K562 (cell line): Measurements from ENCODE around the gene DIMT1. TPM values are rescaled to one million over a fixed set of nuclear protein-coding genes. Genes with fewer than 3 reads are reported as not detected.

Source experiments
- ATAC-seq: fragments of 200-7000 bp; cut with Tn5 transposase; 3 replicates; pipeline ENCODE4 v1.9.1; 2020; ENCODE audit warnings: moderate library complexity
- BruUV-seq: library from RNA; stranded (reverse); fragments of 400-500 nt; replicated peaks from 2 replicates; lab custom pipeline; 2021; lab: Mats Ljungman, UMichigan
- CTCF ChIA-PET: fragments of 300-600 bp; formaldehyde crosslinking; extraction: SDS; loops from one replicate; lab custom pipeline; 2021; ENCODE audit warnings: low intra/inter-chr PET ratio; lab: Yijun Ruan, JAX
- POLR2A ChIA-PET: fragments of 300-600, 350-650 bp; sonication (Branson Sonifier 250); formaldehyde crosslinking; extraction: SDS; loops from one replicate; lab custom pipeline; 2021; ENCODE audit warnings: antibody characterized with exemption, inconsistent platforms; lab: Yijun Ruan, JAX
- DNase-seq, 4 experiments: peaks; one replicate each; pipeline versions ENCODE4 v3.0.0 to v3.0.0-alpha.2; 2011 to 2018; ENCODE audit warnings: low spot score in 3 of 4, mixed read lengths in 3 of 4; ENCODE audit errors: extremely low read depth in 1 of 4
- FAIRE-seq: peaks from 2 replicates; lab custom pipeline; 2011; peaks lifted over from hg19 to GRCh38; lab: Jason Lieb, UNC
- H2AFZ ChIP-seq: 2 replicates; pipeline ENCODE4 v1.6.0; 2011; ENCODE audit warnings: low read depth, low read length, control low read depth, inconsistent platforms
- H3K27ac ChIP-seq: fragments of 200-600 bp; 3 replicates; pipeline ENCODE4 v1.8.0; 2011; ENCODE audit warnings: low read depth, mild to moderate bottlenecking, control low read depth, inconsistent platforms, low read length, moderate library complexity, mixed read lengths; ENCODE audit errors: extremely low read depth
- H3K27me3 ChIP-seq, 2 experiments: fragments of 300-600 bp in 1 of 2; 2 replicates in 1 of 2; 3 replicates in 1 of 2; pipeline versions ENCODE4 v1.6.0 to v1.8.0; 2011; ENCODE audit warnings: inconsistent platforms in 2 of 2, low read length in 2 of 2, mild to moderate bottlenecking in 1 of 2, mixed read lengths in 1 of 2, moderate library complexity in 1 of 2; ENCODE audit not compliant: control insufficient read depth in 2 of 2, insufficient read depth in 2 of 2
- H3K36me3 ChIP-seq: fragments of 300-600 bp; 3 replicates; pipeline ENCODE4 v1.8.0; 2011; ENCODE audit warnings: mild to moderate bottlenecking, low read length, inconsistent platforms; ENCODE audit not compliant: control insufficient read depth, insufficient read depth
- H3K4me1 ChIP-seq, 2 experiments: fragments of 200-600 bp in 1 of 2; replicated peaks in 1 of 2; 2 replicates in 1 of 2; 3 replicates in 1 of 2; pipeline versions ENCODE4 v1.5.1 to v1.8.0; 2011; ENCODE audit warnings: inconsistent platforms in 2 of 2, low read length in 2 of 2, mild to moderate bottlenecking in 1 of 2, mixed read lengths in 1 of 2, moderate library complexity in 1 of 2; ENCODE audit not compliant: control insufficient read depth in 2 of 2, insufficient read depth in 2 of 2
- H3K4me2 ChIP-seq: 2 replicates; pipeline ENCODE4 v1.6.1; 2011; ENCODE audit warnings: low read length, control low read depth, inconsistent platforms, mixed read lengths; ENCODE audit not compliant: insufficient read depth
- H3K4me3 ChIP-seq: fragments of 200-600 bp; sonication (generic), shearing (Covaris generic); 2 replicates; pipeline ENCODE4 v1.5.1; 2016; ENCODE audit warnings: control low read depth, inconsistent platforms
- H3K79me2 ChIP-seq: fragments of 200-600 bp; 3 replicates; pipeline ENCODE4 v1.8.0; 2011; ENCODE audit warnings: low read length, inconsistent platforms; ENCODE audit not compliant: control insufficient read depth, insufficient read depth
- H3K9ac ChIP-seq, 2 experiments: 2 replicates each; pipeline versions ENCODE4 v1.6.0 to v1.6.1; 2011; ENCODE audit warnings: low read depth in 2 of 2, low read length in 2 of 2, control low read depth in 1 of 2, inconsistent platforms in 1 of 2, mild to moderate bottlenecking in 1 of 2, mixed read lengths in 1 of 2; ENCODE audit not compliant: insufficient read depth in 1 of 2
- H3K9me1 ChIP-seq: one replicate; pipeline ENCODE4 v1.6.0; 2011; ENCODE audit warnings: inconsistent platforms, mild to moderate bottlenecking, low read length, moderate library complexity; ENCODE audit not compliant: control insufficient read depth, insufficient read depth
- H3K9me3 ChIP-seq: replicated peaks from 2 replicates; pipeline ENCODE4 v1.5.1; 2011; ENCODE audit warnings: low read depth, low read length, inconsistent platforms; ENCODE audit not compliant: control insufficient read depth, insufficient read depth
- H4K20me1 ChIP-seq: replicated peaks from 2 replicates; pipeline ENCODE4 v1.6.1; 2011; ENCODE audit warnings: low read length, inconsistent platforms, mixed read lengths; ENCODE audit not compliant: control insufficient read depth, insufficient read depth
- CCAR2 ChIP-seq: fragments of 200-400 bp; formaldehyde crosslinking; IDR thresholded peaks from 2 replicates; pipeline ENCODE4 v1.6.1; 2017; ENCODE audit warnings: mild to moderate bottlenecking, low read depth, low read length
- EGR1 ChIP-seq: fragments of 450-650 bp; conservative IDR thresholded peaks from 2 replicates; pipeline ENCODE4 v1.6.1; 2017; ENCODE audit warnings: mild to moderate bottlenecking
- HDGF ChIP-seq: fragments of 450-650 bp; IDR thresholded peaks from 2 replicates; pipeline ENCODE4 v1.6.1; 2016
- JUNB ChIP-seq: fragments of 450-650 bp; formaldehyde crosslinking; conservative IDR thresholded peaks from 2 replicates; pipeline ENCODE4 v1.4.0; 2020; ENCODE audit warnings: mild to moderate bottlenecking
- NCOR1 ChIP-seq: fragments of 450-650 bp; IDR thresholded peaks from 2 replicates; pipeline ENCODE4 v1.6.1; 2016; ENCODE audit warnings: mild to moderate bottlenecking, moderate library complexity
- PHF21A ChIP-seq: fragments of 450-650 bp; IDR thresholded peaks from 2 replicates; pipeline ENCODE4 v1.6.1; 2017; ENCODE audit warnings: low read depth, borderline replicate concordance
- PHTF2 ChIP-seq: fragments of 250-450 bp; sonication (Bioruptor Pico); IDR thresholded peaks from 2 replicates; pipeline ENCODE4 v1.5.0; 2021; ENCODE audit warnings: mild to moderate bottlenecking
- POLR3A ChIP-seq: IDR thresholded peaks from 2 replicates; pipeline ENCODE4 v1.6.1; 2011; ENCODE audit warnings: borderline replicate concordance, mild to moderate bottlenecking, moderate library complexity; ENCODE audit not compliant: insufficient read length, insufficient read depth; ENCODE audit errors: extremely low read depth
- RCOR1 ChIP-seq, 2 experiments: IDR thresholded peaks; 2 replicates each; pipeline ENCODE4 v1.6.1; 2012; ENCODE audit warnings: low read depth in 2 of 2, low read length in 2 of 2, borderline replicate concordance in 1 of 2, improper control_type of control experiment in 1 of 2
- ZKSCAN3 ChIP-seq: fragments of 250-450 bp; sonication (Bioruptor Pico); IDR thresholded peaks from 2 replicates; pipeline ENCODE4 v1.4.0; 2020
- whole genome bisulfite sequencing: fragments of 100-300 bp; shearing (Covaris generic); methylation state at CpG from one replicate; pipeline ENCODE4 v1.1.6; 2016; ENCODE audit warnings: low coverage, mixed read lengths; ENCODE audit not compliant: insufficient coverage; ENCODE audit errors: missing lambda C conversion rate; 5-methylcytosine and 5-hydroxymethylcytosine counted together
- in situ Hi-C: fragments of 300-500 bp; cut with MboI; formaldehyde crosslinking; loops from 4 replicates; pipeline ENCODE4 v1.15.0; 2018; ENCODE audit warnings: inconsistent platforms, mixed read lengths
- intact Hi-C: fragments of 100-400 bp; cut with micrococcal nuclease; formaldehyde crosslinking; loops from 2 replicates; pipeline ENCODE4 v1.14.2; 2022
- polyA plus RNA-seq, 8 experiments: library from polyadenylated mRNA; depleted of rRNA in 4 of 8; stranded (reverse) in 5 of 8; unstranded in 3 of 8; fragments of >200 nt; fragmentation: Nextera tagmentation in 2 of 8; fragmentation: Illumina TruSeq in 1 of 8; extraction: Ambion mirVana in 2 of 8; extraction: Trizol in 1 of 8; gene quantifications; 2 replicates each; pipeline versions ENCODE4 v1.2.1 to v1.2.3, GENCODE V29; 2011 to 2014; ENCODE audit warnings: inconsistent platforms in 1 of 8, missing spikeins in 1 of 8
- total RNA-seq, 7 experiments: library from RNA; depleted of rRNA in 6 of 7; stranded (reverse); fragments of >200 nt in 6 of 7; fragmentation: Illumina TruSeq in 2 of 7; extraction: Trizol in 2 of 7; gene quantifications; 2 replicates each; pipeline versions ENCODE4 v1.2.1 to v1.2.3, GENCODE V29; 2011 to 2021; ENCODE audit warnings: low replicate concordance in 1 of 7
- TF ChIP-seq, protein P1 (sequence below): sonication (generic); formaldehyde crosslinking; IDR thresholded peaks from 2 replicates; pipeline ENCODE4 v1.8.0; 2022; ENCODE audit warnings: mild to moderate bottlenecking, low read depth, missing genetic modification reagents
- TF ChIP-seq, protein P2 (sequence below): sonication (generic); formaldehyde crosslinking; IDR thresholded peaks from 2 replicates; pipeline ENCODE4 v1.5.0; 2020; ENCODE audit warnings: missing genetic modification reagents
- TF ChIP-seq, protein P3 (sequence below): fragments of 450-650 bp; IDR thresholded peaks from 2 replicates; pipeline ENCODE4 v1.6.1; 2018; ENCODE audit not compliant: partially characterized antibody
- TF ChIP-seq, protein P4 (sequence below), 2 experiments: IDR thresholded peaks; 2 replicates each; pipeline ENCODE4 v1.6.1; 2012; ENCODE audit warnings: improper control_type of control experiment in 2 of 2, low read depth in 2 of 2, low read length in 2 of 2, borderline replicate concordance in 1 of 2

The DIMT1 gene
- total and polyA plus RNA-seq, 9 of the 15 experiments (the other 6 are each of a cell fraction or from before 2014, with no cell fraction given), result 28.9 to 85.3 (median 54.1) TPM

DNA sequence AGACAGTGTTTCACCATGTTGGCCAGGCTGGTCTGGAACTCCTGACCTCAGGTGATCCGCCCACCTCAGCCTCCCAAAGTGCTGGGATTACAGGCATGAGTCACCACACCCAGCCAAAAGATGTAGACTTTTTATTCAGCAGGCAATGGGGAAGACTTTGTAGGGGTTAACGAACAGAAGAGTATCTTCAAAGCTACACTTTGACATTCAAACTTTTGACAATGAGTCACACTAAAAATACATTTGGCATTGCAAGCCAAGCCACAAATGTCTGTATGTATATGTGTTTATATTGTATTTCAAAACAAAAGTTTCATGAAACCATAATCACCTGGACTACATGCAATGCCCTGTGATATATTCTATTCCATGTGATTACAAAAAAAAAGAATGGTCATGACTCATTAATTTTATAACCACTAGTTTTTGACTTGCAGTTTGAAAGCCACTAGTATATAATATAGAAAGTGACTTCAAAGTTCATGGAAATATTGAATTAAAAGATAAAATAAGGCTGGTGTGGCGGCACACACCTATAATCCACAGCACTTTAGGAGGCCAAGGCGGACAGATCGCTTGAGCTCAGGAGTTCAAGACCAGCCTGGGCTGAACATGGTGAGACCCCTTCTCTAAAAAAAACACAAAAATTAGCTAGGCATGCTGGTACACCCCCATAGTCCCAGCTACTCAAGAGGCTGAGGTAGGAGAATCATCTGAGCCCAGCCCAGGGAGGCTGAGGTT, 8.3 kb downstream of the DIMT1 start:
- Histone ChIP-seq H3K4me3 (no peak overlapping the region), H3K4me1 (no peaks in the 10 kb centered on the region), H3K27me3 (no peaks in the 10 kb centered on the region), H2AFZ (no peak overlapping the region), H3K36me3 (peaks cover 88% of the 10 kb centered on the region), H3K27ac (no peak overlapping the region), H3K9ac (no peak overlapping the region), H3K9me1 (no peaks in the 10 kb centered on the region), H4K20me1 (no peaks in the 10 kb centered on the region), H3K4me2 (no peak overlapping the region), H3K9me3 (no peaks in the 10 kb centered on the region), H3K79me2 (no peaks in the 10 kb centered on the region)
- intact Hi-C loops, result no loop called here
- ChIA-PET CTCF (no interaction called here), POLR2A (interaction anchor here (0.6 to 3.5 kb wide), 5 partner anchors 7 to 37 kb away, joined by 3 to 29 read pairs (median 4); partner anchors contain the start of gene DIMT1)
- no peak for DNase-seq
- no TSS peak for BruUV-seq
- 71% methylated on average over 5 of the region's 5 CpGs for WGBS
- in situ Hi-C loops, result no loop called here
- FAIRE-seq, result no peak
- ATAC-seq, result no peak; the same call in 2 of the 3 replicates
- TF ChIP-seq EGR1 (peak; percentile 76), JUNB (CRISPR knock-in tag) (no peak), PHTF2 (CRISPR knock-in tag) (no peak), POLR3A (no peak), RCOR1 (IDR thresholded peaks at IDR 0.05; ENCODE audit: borderline replicate concordance in 1 of 2, low read depth in 2 of 2, low read length in 2 of 2) (no peak), PHF21A (no peak), HDGF (no peak), CCAR2 (no peak), NCOR1 (no peak), ZKSCAN3 (CRISPR knock-in tag) (no peak)
- TF ChIP-seq, protein P1, sequence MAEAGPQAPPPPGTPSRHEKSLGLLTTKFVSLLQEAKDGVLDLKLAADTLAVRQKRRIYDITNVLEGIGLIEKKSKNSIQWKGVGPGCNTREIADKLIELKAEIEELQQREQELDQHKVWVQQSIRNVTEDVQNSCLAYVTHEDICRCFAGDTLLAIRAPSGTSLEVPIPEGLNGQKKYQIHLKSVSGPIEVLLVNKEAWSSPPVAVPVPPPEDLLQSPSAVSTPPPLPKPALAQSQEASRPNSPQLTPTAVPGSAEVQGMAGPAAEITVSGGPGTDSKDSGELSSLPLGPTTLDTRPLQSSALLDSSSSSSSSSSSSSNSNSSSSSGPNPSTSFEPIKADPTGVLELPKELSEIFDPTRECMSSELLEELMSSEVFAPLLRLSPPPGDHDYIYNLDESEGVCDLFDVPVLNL (CRISPR knock-in tag), result no peak
- TF ChIP-seq, protein P2, sequence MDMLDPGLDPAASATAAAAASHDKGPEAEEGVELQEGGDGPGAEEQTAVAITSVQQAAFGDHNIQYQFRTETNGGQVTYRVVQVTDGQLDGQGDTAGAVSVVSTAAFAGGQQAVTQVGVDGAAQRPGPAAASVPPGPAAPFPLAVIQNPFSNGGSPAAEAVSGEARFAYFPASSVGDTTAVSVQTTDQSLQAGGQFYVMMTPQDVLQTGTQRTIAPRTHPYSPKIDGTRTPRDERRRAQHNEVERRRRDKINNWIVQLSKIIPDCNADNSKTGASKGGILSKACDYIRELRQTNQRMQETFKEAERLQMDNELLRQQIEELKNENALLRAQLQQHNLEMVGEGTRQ, result no peak
- TF ChIP-seq, protein P3, sequence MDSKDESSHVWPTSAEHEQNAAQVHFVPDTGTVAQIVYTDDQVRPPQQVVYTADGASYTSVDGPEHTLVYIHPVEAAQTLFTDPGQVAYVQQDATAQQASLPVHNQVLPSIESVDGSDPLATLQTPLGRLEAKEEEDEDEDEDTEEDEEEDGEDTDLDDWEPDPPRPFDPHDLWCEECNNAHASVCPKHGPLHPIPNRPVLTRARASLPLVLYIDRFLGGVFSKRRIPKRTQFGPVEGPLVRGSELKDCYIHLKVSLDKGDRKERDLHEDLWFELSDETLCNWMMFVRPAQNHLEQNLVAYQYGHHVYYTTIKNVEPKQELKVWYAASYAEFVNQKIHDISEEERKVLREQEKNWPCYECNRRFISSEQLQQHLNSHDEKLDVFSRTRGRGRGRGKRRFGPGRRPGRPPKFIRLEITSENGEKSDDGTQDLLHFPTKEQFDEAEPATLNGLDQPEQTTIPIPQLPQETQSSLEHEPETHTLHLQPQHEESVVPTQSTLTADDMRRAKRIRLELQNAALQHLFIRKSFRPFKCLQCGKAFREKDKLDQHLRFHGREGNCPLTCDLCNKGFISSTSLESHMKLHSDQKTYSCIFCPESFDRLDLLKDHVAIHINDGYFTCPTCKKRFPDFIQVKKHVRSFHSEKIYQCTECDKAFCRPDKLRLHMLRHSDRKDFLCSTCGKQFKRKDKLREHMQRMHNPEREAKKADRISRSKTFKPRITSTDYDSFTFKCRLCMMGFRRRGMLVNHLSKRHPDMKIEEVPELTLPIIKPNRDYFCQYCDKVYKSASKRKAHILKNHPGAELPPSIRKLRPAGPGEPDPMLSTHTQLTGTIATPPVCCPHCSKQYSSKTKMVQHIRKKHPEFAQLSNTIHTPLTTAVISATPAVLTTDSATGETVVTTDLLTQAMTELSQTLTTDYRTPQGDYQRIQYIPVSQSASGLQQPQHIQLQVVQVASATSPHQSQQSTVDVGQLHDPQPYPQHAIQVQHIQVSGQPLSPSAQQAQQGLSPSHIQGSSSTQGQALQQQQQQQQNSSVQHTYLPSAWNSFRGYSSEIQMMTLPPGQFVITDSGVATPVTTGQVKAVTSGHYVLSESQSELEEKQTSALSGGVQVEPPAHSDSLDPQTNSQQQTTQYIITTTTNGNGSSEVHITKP, result peak; percentile 40
- TF ChIP-seq, protein P4, sequence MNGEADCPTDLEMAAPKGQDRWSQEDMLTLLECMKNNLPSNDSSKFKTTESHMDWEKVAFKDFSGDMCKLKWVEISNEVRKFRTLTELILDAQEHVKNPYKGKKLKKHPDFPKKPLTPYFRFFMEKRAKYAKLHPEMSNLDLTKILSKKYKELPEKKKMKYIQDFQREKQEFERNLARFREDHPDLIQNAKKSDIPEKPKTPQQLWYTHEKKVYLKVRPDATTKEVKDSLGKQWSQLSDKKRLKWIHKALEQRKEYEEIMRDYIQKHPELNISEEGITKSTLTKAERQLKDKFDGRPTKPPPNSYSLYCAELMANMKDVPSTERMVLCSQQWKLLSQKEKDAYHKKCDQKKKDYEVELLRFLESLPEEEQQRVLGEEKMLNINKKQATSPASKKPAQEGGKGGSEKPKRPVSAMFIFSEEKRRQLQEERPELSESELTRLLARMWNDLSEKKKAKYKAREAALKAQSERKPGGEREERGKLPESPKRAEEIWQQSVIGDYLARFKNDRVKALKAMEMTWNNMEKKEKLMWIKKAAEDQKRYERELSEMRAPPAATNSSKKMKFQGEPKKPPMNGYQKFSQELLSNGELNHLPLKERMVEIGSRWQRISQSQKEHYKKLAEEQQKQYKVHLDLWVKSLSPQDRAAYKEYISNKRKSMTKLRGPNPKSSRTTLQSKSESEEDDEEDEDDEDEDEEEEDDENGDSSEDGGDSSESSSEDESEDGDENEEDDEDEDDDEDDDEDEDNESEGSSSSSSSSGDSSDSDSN (IDR thresholded peaks at IDR 0.05; ENCODE audit: borderline replicate concordance in 1 of 2, low read depth in 2 of 2, low read length in 2 of 2), result no peak
